Kidney glomerular epithelial cell (primary cell): ENCODE measurements around the gene PAIP2.

Experiments
- DNase-seq: peaks from one replicate; lab custom pipeline; 2025; lab: John Stamatoyannopoulos, UW

PAIP2 gene

GRCh38 chr5:139410993-139411828 is 69.6 kb downstream of the PAIP2 start:
- no peak for DNase-seq

GRCh38 chr5:139413153-139413552 is 71.5 kb downstream of the PAIP2 start:
- no peak for DNase-seq

- DNase-seq, result no peak
Observed at GRCh38 chr5:139413963-139414362, 72.3 kb downstream of the PAIP2 start.

- DNase-seq, result no peak
Observed at GRCh38 chr5:139414581-139415130, 73.0 kb downstream of the PAIP2 start.

GRCh38 chr5:139415221-139415861 is 73.7 kb downstream of the PAIP2 start:
- DNase-seq, result no peak

GRCh38 chr5:139415869-139416268 is 74.2 kb downstream of the PAIP2 start:
- DNase-seq, result no peak

GRCh38 chr5:139416651-139417050 is 75.0 kb downstream of the PAIP2 start:
- DNase-seq, result no peak

- DNase-seq, result peak; percentile 11
Observed at GRCh38 chr5:139417214-139417613, 75.6 kb downstream of the PAIP2 start.

- DNase-seq, result no peak
Observed at GRCh38 chr5:139418793-139419192, 77.1 kb downstream of the PAIP2 start.
